Type B pancreatic cell (in vitro differentiated cells): ENCODE data around the gene ATOX1. TPM values are rescaled to one million over a fixed set of nuclear protein-coding genes. Genes with fewer than 3 reads are reported as not detected.

Source experiments
- DNase-seq: peaks from one replicate; pipeline ENCODE4 v3.0.0; 2021; ENCODE audit warnings: mixed read lengths; ENCODE audit not compliant: unreplicated experiment; ENCODE audit errors: extremely low spot score
- H3K27ac Mint-ChIP-seq: 2 replicates; pipeline ENCODE4 v1.8.0; 2021; ENCODE audit warnings: mild to moderate bottlenecking, mixed read lengths
- H3K27me3 Mint-ChIP-seq: 2 replicates; pipeline ENCODE4 v1.8.0; 2021; ENCODE audit warnings: mixed read lengths
- H3K36me3 Mint-ChIP-seq: 2 replicates; pipeline ENCODE4 v1.8.0; 2021; ENCODE audit warnings: mixed read lengths
- H3K4me1 Mint-ChIP-seq: one replicate; pipeline ENCODE4 v1.8.0; 2021; ENCODE audit warnings: mixed read lengths; ENCODE audit not compliant: unreplicated experiment
- H3K4me3 Mint-ChIP-seq: 2 replicates; pipeline ENCODE4 v1.8.0; 2021; ENCODE audit warnings: mild to moderate bottlenecking, mixed read lengths
- H3K9me3 Mint-ChIP-seq: 2 replicates; pipeline ENCODE4 v1.8.0; 2021; ENCODE audit warnings: mixed read lengths
- CTCF ChIP-seq: fragments of 200-600 bp; sonication (generic); conservative IDR thresholded peaks from 2 replicates; pipeline ENCODE4 v1.5.0; 2021; ENCODE audit warnings: antibody characterized with exemption, mild to moderate bottlenecking
- total RNA-seq: library from RNA; stranded (reverse); gene quantifications from 2 replicates; pipeline ENCODE4 v1.2.1, GENCODE V29; 2021; ENCODE audit warnings: low replicate concordance

The ATOX1 gene
- total RNA-seq, 1 donor from 2014 or later: 81.0 TPM

GRCh38 chr5:151697452-151697851 lies 61.0 kb downstream of the ATOX1 start:
- H3K4me3 Mint-ChIP-seq: no peak overlapping the region
- peaks cover 4% of the 10 kb centered on the region for H3K27me3 Mint-ChIP-seq
- no peak for TF ChIP-seq CTCF
- no peak overlapping the region for H3K27ac Mint-ChIP-seq
- H3K9me3 Mint-ChIP-seq: no peaks in the 10 kb centered on the region
- H3K36me3 Mint-ChIP-seq: no peaks in the 10 kb centered on the region
- no peak for DNase-seq
- peaks cover 27% of the 10 kb centered on the region for H3K4me1 Mint-ChIP-seq

- Mint-ChIP-seq H3K27me3 (peaks cover 4% of the 10 kb centered on the region), H3K4me3 (peak overlapping the region; percentile 72), H3K4me1 (peaks cover 32% of the 10 kb centered on the region), H3K36me3 (no peaks in the 10 kb centered on the region), H3K9me3 (no peaks in the 10 kb centered on the region), H3K27ac (peak overlapping the region; percentile 84)
- no peak for DNase-seq
- TF ChIP-seq CTCF: no peak
These were observed 61.9 kb downstream of the ATOX1 start for GRCh38 chr5:151696470-151697061.

- H3K9me3 Mint-ChIP-seq: no peaks in the 10 kb centered on the region
- TF ChIP-seq CTCF: no peak
- H3K27me3 Mint-ChIP-seq: peaks cover 4% of the 10 kb centered on the region
- DNase-seq: no peak
- peaks cover 33% of the 10 kb centered on the region for H3K4me1 Mint-ChIP-seq
- H3K27ac Mint-ChIP-seq: no peak overlapping the region
- no peaks in the 10 kb centered on the region for H3K36me3 Mint-ChIP-seq
- no peak overlapping the region for H3K4me3 Mint-ChIP-seq
These were observed 63.0 kb downstream of the ATOX1 start for GRCh38 chr5:151695464-151695863.

- Mint-ChIP-seq H3K36me3 (no peaks in the 10 kb centered on the region), H3K9me3 (no peaks in the 10 kb centered on the region), H3K27me3 (peaks cover 4% of the 10 kb centered on the region), H3K4me1 (peaks cover 28% of the 10 kb centered on the region), H3K4me3 (no peak overlapping the region), H3K27ac (peak overlapping the region; percentile 29)
- DNase-seq: no peak
- no peak for TF ChIP-seq CTCF
These were observed 64.4 kb downstream of the ATOX1 start for GRCh38 chr5:151694035-151694485.

Other genes starting within 250 kb of the ATOX1 start
- gene FAT2, start 167.3 kb downstream of the ATOX1 start, total RNA-seq: 0.80 and 1.5 TPM in 2 replicates
- 454 and 973 TPM in 2 replicates for gene SPARC, start 71.7 kb downstream of the ATOX1 start, total RNA-seq
- 218 and 241 TPM in 2 replicates for gene G3BP1, start 13.3 kb upstream of the ATOX1 start, total RNA-seq
- gene GLRA1, start 166.2 kb upstream of the ATOX1 start, total RNA-seq: 0.39 and 0.79 TPM in 2 replicates